Activated CD4-positive, alpha-beta T cell treated with anti-CD3 and anti-CD28 coated beads, Interleukin-2, amount 50 U/mL, for 16 hours (primary cell): ENCODE measurements around the gene ATP5F1E.
A peak's percentile ranks its signal among the peaks of the same experiment; 100 is the strongest.
"Not testable (repeated sequence)": the region's sequence is repeated elsewhere in the genome, so short reads cannot be mapped to it uniquely, and the experiment has no call there.

ENCODE experiments used
- DNase-seq: peaks from one replicate; pipeline ENCODE4 v3.0.0-alpha.2; 2020

ATP5F1E gene

DNA sequence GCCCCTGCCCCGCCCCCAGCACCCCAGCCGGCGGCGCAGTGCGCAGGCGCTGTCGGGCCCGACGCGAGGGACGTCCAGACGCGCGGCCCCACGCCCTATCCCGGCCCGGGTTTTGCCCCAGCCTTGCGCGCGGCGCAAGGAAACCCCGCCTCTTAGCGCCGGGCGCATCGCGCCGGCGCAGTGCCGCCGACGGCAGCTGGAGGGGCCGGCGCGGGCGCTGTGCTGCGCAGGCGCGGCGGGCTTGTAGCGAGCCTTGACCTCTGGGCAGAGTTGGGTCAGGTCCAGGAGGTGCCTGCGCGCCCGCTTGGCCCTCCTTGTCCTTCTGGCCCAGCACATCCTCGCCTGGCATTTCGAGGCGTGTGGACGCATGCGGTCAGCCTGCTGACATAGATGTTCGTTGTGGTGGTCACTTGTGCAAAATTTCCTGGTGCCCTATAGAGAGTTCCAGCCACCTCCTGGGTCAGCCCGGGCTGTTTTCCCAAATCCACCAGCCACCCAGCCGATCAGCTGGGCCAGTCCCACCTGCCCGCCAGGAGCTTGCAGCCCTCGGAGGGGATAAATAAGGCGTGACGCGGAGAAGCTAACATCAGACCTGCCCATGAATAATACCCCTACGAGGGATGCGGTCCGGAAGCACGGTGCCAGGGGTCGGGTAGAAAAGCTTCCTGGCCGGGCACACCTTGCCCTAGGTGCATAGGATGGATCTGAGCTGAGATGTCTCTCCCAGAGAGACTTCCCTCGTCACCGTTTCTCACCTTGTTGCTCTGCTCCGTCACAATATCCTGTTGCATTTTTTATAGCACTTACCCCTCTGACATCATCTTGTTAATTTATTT, 10.9 kb upstream of the ATP5F1E start:
- peak; percentile 96 for DNase-seq

GRCh38 chr20:59042151-59042795, 10.1 kb upstream of the ATP5F1E start, which contains the start of gene PRELID3B:
Gene PRELID3B, minus strand, starts transcription at chr20:59042786. Its CDS starts 56 bp downstream, at chr20:59042730.
- no peak for DNase-seq

GRCh38 chr20:59041487-59041886, 9.4 kb upstream of the ATP5F1E start:
- not testable (repeated sequence) for DNase-seq

GRCh38 chr20:59040667-59041066, 8.5 kb upstream of the ATP5F1E start:
- no peak for DNase-seq

- DNase-seq = no peak
Measured at GRCh38 chr20:59039233-59039632, 7.1 kb upstream of the ATP5F1E start.

GRCh38 chr20:59037386-59037785, 5.3 kb upstream of the ATP5F1E start:
- DNase-seq = no peak

DNA sequence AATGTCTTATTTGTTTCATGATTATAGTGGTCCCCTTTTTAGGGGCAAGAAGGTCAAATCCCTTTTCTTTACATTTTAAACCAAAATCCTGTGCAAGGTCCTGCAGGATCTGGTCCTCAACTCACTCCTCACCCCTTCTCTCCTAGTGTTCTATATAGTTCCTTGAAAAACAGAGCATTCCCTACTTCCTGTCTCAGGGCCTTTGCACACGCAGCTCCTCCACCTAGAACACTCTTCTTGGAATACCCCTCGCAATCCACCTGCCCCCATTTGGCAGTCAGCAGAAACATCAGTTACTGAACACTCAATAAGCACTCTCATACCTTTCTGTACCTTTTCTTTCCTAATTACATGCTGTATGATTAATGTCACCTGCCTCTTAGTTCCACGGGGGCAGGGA, 3.2 kb upstream of the ATP5F1E start:
- no peak for DNase-seq

DNA sequence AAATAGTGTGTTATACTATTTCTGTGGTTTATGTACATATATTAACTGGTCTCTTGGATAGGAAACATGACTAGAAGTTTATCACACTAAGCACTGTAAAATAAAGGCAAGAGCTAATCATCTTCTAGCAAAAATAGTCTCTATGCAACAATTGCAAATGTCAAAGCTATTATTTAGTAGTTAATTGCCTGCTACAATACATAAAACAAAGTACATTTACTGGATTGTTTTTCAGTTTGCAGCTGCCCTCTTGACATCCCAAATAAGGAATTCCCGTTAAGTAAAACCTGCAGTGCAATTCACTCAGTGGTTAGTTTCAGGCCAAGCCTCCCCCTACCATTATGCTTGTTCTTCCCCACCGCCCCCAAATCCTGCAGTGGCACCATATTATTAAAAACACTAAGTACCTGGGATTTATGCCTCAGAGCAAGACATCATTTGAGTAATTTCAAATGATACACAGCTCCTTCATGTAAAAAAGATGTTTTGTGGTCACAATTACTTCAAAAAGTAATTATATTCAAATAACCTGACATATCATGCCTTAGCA, 1.6 kb upstream of the ATP5F1E start:
- DNase-seq = no peak

- no peak for DNase-seq
Measured at GRCh38 chr20:59033093-59033492, 958 bp upstream of the ATP5F1E start.

GRCh38 chr20:59032713-59033059, 551 bp upstream of the ATP5F1E start:
- DNase-seq = no peak

- DNase-seq = peak; percentile 47
Measured at GRCh38 chr20:59031564-59032022, 542 bp downstream of the ATP5F1E start.

DNA sequence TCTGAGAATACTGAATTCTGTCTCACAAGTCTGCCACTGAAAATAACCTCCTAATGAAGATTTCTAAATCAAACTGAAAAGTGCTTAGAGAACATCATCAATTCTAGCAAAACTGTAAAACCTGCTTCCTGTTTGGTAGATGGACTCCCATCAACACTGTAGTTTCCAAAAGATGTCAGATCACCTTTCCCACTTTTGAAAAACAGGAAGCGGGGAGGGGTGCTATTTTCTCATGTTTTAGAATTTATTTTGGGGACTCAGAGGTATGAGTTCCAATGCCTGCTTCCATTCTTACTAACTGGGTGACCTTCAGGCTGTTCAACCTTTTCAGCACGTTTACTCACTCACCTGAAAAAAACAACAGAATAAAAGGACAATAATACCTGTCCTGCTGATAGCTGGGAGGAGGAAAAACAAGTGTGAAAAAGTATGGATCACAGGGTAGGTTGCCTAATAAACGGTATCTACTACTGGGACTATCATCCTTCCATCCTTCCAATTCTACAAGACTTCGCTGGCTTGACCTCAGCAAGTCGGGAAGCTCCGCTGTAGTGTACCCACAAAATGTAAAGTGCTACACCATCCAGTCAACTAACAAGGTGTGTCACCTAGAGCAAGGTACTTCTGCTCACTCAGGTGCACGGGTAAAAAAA, 1.1 kb downstream of the ATP5F1E start:
- no peak for DNase-seq

DNA sequence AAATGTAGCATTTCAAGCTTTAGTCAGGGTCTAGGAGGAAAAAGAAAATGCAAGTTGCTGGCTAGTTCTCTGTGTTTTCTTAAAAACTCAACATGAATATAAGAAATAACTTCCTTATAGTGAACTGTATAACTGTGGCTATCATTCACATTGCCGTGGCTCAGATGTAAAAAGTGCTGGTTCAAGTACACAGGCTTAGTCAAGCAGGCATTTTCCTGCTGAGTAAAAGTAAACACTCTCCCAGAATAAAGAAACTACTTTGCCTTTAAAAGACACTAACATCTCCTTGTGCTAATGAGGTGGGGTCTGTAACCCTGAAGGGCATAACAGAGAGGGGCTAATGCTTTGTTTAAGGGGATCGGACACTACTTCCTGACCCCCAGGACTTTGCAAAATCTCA, 3.3 kb downstream of the ATP5F1E start:
- DNase-seq = no peak

DNA sequence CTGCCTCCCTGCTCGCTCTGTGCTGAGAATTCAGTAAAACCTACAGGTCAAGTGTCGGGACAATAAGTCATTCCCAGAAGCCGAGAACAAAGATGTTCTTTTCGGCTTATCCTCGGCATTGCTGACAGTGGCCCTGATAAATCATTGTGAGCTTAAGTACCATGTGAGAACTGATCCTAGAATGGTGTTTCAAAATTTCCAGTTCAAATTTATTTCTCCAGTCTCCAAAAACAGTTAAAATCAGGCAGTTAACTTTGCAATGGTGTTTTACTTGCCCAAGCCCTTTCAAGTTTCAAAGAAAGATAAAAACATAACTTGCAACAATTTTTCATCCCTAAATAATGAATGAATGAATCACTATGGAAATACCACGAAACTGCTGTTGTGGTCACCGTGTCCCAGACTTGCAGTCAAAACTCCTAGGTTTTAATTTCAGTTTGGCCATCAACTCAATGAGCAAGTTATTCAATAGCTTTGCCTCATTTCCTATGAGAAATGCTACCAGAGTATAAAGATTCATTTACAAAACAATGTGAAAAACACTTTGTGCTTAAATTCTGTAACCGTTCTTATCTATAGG, 4.3 kb downstream of the ATP5F1E start:
- DNase-seq = no peak

- no peak for DNase-seq
Measured at GRCh38 chr20:59026904-59027740, 5.0 kb downstream of the ATP5F1E start.

DNA sequence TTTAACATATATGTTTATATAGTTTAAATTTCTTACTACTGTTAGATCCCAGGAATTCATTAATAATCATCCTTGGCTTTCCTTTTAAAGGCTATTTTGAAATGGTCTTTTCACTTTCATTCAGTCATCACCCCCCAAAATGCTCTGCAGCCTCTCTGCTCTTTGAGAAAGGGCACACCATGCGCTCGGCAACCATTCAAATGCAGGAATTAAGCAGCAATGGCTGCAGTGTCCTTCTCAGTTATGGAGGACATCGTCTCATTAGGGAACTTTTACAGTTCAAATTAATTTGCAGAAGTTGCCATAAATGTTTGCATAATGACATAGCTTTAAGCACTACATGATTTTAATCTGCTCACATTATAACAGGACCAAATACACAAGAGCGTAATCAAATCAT, 6.6 kb downstream of the ATP5F1E start:
- DNase-seq = no peak

DNA sequence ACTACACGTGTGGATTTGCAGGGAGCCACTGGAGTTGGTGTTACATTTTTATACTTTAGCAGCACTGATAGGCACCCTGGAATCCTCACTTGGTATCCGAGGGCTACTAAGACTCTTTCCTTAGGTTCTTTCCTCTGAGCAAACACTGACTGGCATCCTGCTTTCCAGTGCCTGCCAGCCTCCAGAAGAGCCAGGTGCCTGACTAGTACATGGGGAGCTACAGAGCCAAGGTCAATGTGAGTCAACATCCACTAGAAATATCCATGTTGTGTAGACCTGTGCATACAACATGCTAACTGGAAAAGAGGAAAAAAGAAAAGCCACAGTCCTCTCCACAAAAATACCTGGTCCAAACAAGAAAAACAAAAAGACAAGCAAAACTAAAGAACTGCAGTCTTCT, 7.0 kb downstream of the ATP5F1E start:
- no peak for DNase-seq

- no peak for DNase-seq
Measured at GRCh38 chr20:59024111-59024530, 8.0 kb downstream of the ATP5F1E start.

DNA sequence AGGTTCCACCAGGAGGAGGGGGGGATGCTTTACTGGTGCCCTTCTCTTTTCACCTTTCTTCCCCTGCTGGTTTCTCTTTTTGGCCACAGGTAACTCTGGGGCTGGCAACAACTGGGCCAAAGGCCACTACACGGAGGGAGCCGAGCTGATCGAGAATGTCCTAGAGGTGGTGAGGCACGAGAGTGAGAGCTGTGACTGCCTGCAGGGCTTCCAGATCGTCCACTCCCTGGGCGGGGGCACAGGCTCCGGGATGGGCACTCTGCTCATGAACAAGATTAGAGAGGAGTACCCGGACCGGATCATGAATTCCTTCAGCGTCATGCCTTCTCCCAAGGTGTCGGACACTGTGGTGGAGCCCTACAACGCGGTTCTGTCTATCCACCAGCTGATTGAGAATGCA, 8.5 kb downstream of the ATP5F1E start:
- no peak for DNase-seq

- DNase-seq = no peak
Measured at GRCh38 chr20:59022754-59023153, 9.4 kb downstream of the ATP5F1E start.

- no peak for DNase-seq
Measured at GRCh38 chr20:59020938-59021551, 11.1 kb downstream of the ATP5F1E start.

DNA sequence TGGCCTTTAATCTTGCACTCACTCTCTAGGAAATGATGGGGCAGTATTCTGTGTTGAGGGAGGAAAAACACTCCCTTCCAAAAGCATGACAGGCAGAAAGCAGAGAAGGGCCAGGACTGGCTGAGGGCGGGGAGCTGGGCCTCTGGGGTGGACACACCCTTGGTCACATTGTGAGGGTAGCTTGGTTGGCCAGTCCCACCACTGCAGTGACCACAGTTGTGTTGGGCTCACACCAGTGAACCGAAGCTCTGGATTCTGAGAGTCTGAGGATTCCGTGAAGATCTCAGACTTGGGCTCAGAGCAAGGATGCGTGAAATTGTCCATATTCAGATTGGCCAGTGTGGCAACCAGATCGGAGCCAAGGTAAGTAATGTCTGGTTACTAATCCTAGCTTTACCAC, 12.9 kb downstream of the ATP5F1E start, which contains the start of gene TUBB1:
TUBB1 (plus strand) TSS at position 213 of the 400 bp plus-strand sequence; CDS start at position 307, 94 bp downstream.
- no peak for DNase-seq
